H1 (cell line): Measurements from ENCODE around the gene TAS2R16.

Experiments used
- CREB1 ChIP-seq: IDR thresholded peaks from 2 replicates; pipeline ENCODE4 v1.6.1; 2012; ENCODE audit warnings: inconsistent platforms
- POLR2AphosphoS5 ChIP-seq: IDR thresholded peaks from 2 replicates; pipeline ENCODE4 v1.6.1; 2011; ENCODE audit warnings: low read depth, low read length
- SIN3A ChIP-seq, 2 experiments: IDR thresholded peaks in 1 of 2; conservative IDR thresholded peaks in 1 of 2; 2 replicates each; pipeline ENCODE4 v1.6.1; 2011 to 2012; ENCODE audit warnings: low read length in 2 of 2, improper control_type of control experiment in 1 of 2, low read depth in 1 of 2, mild to moderate bottlenecking in 1 of 2
- TF ChIP-seq, protein P1 (sequence below), 3 experiments: IDR thresholded peaks; 1 replicate in 2 of 3; 2 replicates in 1 of 3; pipeline versions ENCODE4 v1.5.1 to v1.6.1; 2011; ENCODE audit warnings: low read length in 3 of 3, mild to moderate bottlenecking in 3 of 3, inconsistent platforms in 2 of 3, low read depth in 1 of 3, moderate library complexity in 1 of 3; ENCODE audit not compliant: insufficient read depth in 1 of 3; ENCODE audit errors: control extremely low read depth in 1 of 3
- TF ChIP-seq, protein P2 (sequence below): IDR thresholded peaks from 2 replicates; pipeline ENCODE4 v1.6.1; 2012; ENCODE audit warnings: low read length, inconsistent platforms

DNA sequence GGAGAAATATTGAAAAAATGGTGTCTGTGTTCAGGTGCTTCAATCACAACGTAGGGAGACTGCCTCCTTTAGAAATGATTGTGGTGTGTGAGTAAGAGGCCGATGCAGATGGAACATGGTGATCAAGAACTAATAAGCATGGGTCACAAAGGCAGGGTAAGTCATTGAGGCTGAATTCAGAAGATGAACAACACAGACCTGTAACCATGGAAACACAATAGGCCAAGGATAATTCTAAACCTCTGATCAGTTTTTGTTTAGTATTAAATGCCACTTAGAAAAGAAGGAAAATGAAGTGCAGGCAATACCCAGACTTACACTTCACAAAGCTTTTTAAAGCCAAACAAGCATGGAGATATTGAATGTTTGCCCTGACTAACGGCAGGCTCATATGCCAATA lies 32.8 kb upstream of the TAS2R16 start:
- TF ChIP-seq CREB1 = no peak
- TF ChIP-seq, protein P1, sequence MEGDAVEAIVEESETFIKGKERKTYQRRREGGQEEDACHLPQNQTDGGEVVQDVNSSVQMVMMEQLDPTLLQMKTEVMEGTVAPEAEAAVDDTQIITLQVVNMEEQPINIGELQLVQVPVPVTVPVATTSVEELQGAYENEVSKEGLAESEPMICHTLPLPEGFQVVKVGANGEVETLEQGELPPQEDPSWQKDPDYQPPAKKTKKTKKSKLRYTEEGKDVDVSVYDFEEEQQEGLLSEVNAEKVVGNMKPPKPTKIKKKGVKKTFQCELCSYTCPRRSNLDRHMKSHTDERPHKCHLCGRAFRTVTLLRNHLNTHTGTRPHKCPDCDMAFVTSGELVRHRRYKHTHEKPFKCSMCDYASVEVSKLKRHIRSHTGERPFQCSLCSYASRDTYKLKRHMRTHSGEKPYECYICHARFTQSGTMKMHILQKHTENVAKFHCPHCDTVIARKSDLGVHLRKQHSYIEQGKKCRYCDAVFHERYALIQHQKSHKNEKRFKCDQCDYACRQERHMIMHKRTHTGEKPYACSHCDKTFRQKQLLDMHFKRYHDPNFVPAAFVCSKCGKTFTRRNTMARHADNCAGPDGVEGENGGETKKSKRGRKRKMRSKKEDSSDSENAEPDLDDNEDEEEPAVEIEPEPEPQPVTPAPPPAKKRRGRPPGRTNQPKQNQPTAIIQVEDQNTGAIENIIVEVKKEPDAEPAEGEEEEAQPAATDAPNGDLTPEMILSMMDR (IDR thresholded peaks at IDR 0.05; ENCODE audit: control extremely low read depth in 1 of 3, insufficient read depth in 1 of 3, low read depth in 1 of 3, low read length in 3 of 3) = no peak
- TF ChIP-seq POLR2AphosphoS5 = no peak
- TF ChIP-seq, protein P2, sequence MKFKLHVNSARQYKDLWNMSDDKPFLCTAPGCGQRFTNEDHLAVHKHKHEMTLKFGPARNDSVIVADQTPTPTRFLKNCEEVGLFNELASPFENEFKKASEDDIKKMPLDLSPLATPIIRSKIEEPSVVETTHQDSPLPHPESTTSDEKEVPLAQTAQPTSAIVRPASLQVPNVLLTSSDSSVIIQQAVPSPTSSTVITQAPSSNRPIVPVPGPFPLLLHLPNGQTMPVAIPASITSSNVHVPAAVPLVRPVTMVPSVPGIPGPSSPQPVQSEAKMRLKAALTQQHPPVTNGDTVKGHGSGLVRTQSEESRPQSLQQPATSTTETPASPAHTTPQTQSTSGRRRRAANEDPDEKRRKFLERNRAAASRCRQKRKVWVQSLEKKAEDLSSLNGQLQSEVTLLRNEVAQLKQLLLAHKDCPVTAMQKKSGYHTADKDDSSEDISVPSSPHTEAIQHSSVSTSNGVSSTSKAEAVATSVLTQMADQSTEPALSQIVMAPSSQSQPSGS = no peak
- TF ChIP-seq SIN3A (conservative IDR thresholded peaks at IDR 0.05 in 1 of 2, IDR thresholded peaks at IDR 0.05 in 1 of 2; ENCODE audit: low read depth in 1 of 2, low read length in 2 of 2) = no peak
